Psoas muscle (tissue), 8 donors: ENCODE results near the gene PRG2. TPM values are rescaled to one million over a fixed set of nuclear protein-coding genes. Genes with fewer than 3 reads are reported as not detected.

Experiments used
- ATAC-seq, 4 donors: fragments of 200-7000 bp; cut with Tn5 transposase; one replicate each; pipeline ENCODE4 v1.9.1; 2020; ENCODE audit warnings: moderate library complexity in 3 of 4, mild to moderate bottlenecking in 2 of 4
- DNase-seq, 2 donors: peaks; one replicate each; pipeline ENCODE4 v3.0.0-alpha.2; 2020
- H3K27ac ChIP-seq: fragments of 200-600 bp; one replicate; pipeline ENCODE4 v1.8.0; 2022
- H3K27me3 ChIP-seq, 3 donors: fragments of 200-600 bp in 1 of 3; one replicate each; pipeline versions ENCODE4 v1.6.1 to v1.8.0; 2013 to 2022; ENCODE audit warnings: low read length in 2 of 3, mild to moderate bottlenecking in 2 of 3, moderate library complexity in 1 of 3; ENCODE audit not compliant: insufficient read depth in 3 of 3
- H3K36me3 ChIP-seq, 2 donors: fragments of 200-600 bp in 1 of 2; one replicate each; pipeline versions ENCODE4 v1.6.1 to v1.8.0; 2013 to 2022; ENCODE audit warnings: low read depth in 1 of 2, mild to moderate bottlenecking in 1 of 2, moderate library complexity in 1 of 2; ENCODE audit not compliant: insufficient read depth in 1 of 2
- H3K4me1 ChIP-seq: fragments of 200-600 bp; one replicate; pipeline ENCODE4 v1.8.0; 2022
- H3K4me3 ChIP-seq: fragments of 200-600 bp; one replicate; pipeline ENCODE4 v1.8.0; 2022; ENCODE audit warnings: mild to moderate bottlenecking
- H3K9me3 ChIP-seq: fragments of 200-600 bp; one replicate; pipeline ENCODE4 v1.8.0; 2022
- CTCF ChIP-seq: fragments of 200-600 bp; IDR thresholded peaks from one replicate; pipeline ENCODE4 v1.8.0; 2022; ENCODE audit warnings: antibody characterized with exemption
- WGBS, 3 donors: extraction: QIAGEN DNeasy Blood & Tissue Kit; methylation state at CpG; one replicate each; pipeline versions ENCODE4 v1.1.6 to v1.1.7; 2013; 5-methylcytosine and 5-hydroxymethylcytosine counted together
- intact Hi-C, 2 donors: fragments of 100-400 bp; cut with DNase I; formaldehyde crosslinking; loops; one replicate each; pipeline versions ENCODE4 v1.11.0 to v1.14.2; 2022
- polyA plus RNA-seq, 3 donors: library from polyadenylated mRNA; stranded (reverse); fragments of 200-250 nt; gene quantifications; one replicate each; pipeline ENCODE4 v1.2.3, GENCODE V29; 2013
- total RNA-seq, 4 donors: library from RNA; stranded (reverse); fragmentation: NEBNext Ultra II Directional in 2 of 4; extraction: Animal tissue kit (Norgen Biotek cat#: 25700) in 2 of 4; gene quantifications; one replicate each; pipeline versions ENCODE4 v1.2.1 to v1.2.4, GENCODE V29; 2021 to 2023
- donor health status: healthy with polysubstance abuse.
- donor health status: DM: no; HTN: no; CAD: no; lungs with moderate emphysema.
- donor health status: Bipolar disorder and iron deficiency.
- donor health status: healthy.
- donor health status: DM: yes; HTN: yes; CAD: no.
- donor health status: DM: no; HTN: no; CAD: no.
- donor health status: DM: no; HTN: no; CAD: no.
- donor health status: DM: yes; HTN: yes; CAD: no.

Gene PRG2
- total and polyA plus RNA-seq, 7 donors = 0.25 TPM; not detected in 6

GRCh38 chr11:57402188-57403002, 11.9 kb upstream of the PRG2 start:
- H3K9me3 ChIP-seq = no peaks in the 10 kb centered on the region
- WGBS, 3 donors = 63 to 69% (median 67%) methylated on average over 6 of the region's 6 CpGs
- peaks cover 3% of the 10 kb centered on the region for H3K4me1 ChIP-seq
- no peaks in the 10 kb centered on the region for H3K36me3 ChIP-seq
- H3K4me3 ChIP-seq = no peak overlapping the region
- H3K27ac ChIP-seq = no peak overlapping the region
- DNase-seq = no peak
- intact Hi-C loops = no loop called here
- no peak for ATAC-seq
- H3K27me3 ChIP-seq = peaks cover 0 to 2% (median 0%) of the 10 kb centered on the region in 3 donors
- TF ChIP-seq CTCF = no peak

GRCh38 chr11:57399972-57400578, 9.6 kb upstream of the PRG2 start:
- DNase-seq = no peak
- 73 to 86% (median 75%) methylated on average over 4 of the region's 4 CpGs for WGBS, 3 donors
- H3K27me3 ChIP-seq = peaks cover 0 to 5% (median 0%) of the 10 kb centered on the region in 3 donors
- H3K9me3 ChIP-seq = no peaks in the 10 kb centered on the region
- no peak overlapping the region for H3K27ac ChIP-seq
- no peak for ATAC-seq
- no peak for TF ChIP-seq CTCF
- no peaks in the 10 kb centered on the region for H3K4me1 ChIP-seq
- intact Hi-C loops = no loop called here
- no peak overlapping the region for H3K4me3 ChIP-seq
- H3K36me3 ChIP-seq = no peaks in the 10 kb centered on the region

GRCh38 chr11:57399221-57399620, 8.8 kb upstream of the PRG2 start:
- no peak for TF ChIP-seq CTCF
- WGBS, 3 donors = 66 to 74% (median 69%) methylated on average over 5 of the region's 5 CpGs
- Histone ChIP-seq H3K36me3 (no peaks in the 10 kb centered on the region), H3K4me1 (no peaks in the 10 kb centered on the region), H3K27me3 (peaks cover 0 to 5% (median 0%) of the 10 kb centered on the region in 3 donors), H3K27ac (no peak overlapping the region), H3K4me3 (no peak overlapping the region), H3K9me3 (no peaks in the 10 kb centered on the region)
- ATAC-seq = no peak
- no peak for DNase-seq
- intact Hi-C loops = no loop called here

- 78 to 82% (median 80%) methylated on average over 4 of the region's 4 CpGs for WGBS, 3 donors
These were observed 7.0 kb upstream of the PRG2 start for GRCh38 chr11:57397394-57397990.

More at GRCh38 chr11:57397394-57397990, 7.0 kb upstream of the PRG2 start:
- DNase-seq (no peak), ATAC-seq (no peak)
- H3K4me3 ChIP-seq = no peak overlapping the region
- intact Hi-C loops = no loop called here
- no peaks in the 10 kb centered on the region for H3K4me1 ChIP-seq
- H3K36me3 ChIP-seq = no peaks in the 10 kb centered on the region
- H3K27me3 ChIP-seq = peaks cover 0 to 5% (median 0%) of the 10 kb centered on the region in 3 donors
- TF ChIP-seq CTCF = no peak
- H3K27ac ChIP-seq = no peak overlapping the region
- H3K9me3 ChIP-seq = no peaks in the 10 kb centered on the region
